Measurements from ENCODE around the gene SARDH.
"Not testable (repeated sequence)": the region's sequence is repeated elsewhere in the genome, so short reads cannot be mapped to it uniquely, and the experiment has no call there.

The SARDH gene

DNA sequence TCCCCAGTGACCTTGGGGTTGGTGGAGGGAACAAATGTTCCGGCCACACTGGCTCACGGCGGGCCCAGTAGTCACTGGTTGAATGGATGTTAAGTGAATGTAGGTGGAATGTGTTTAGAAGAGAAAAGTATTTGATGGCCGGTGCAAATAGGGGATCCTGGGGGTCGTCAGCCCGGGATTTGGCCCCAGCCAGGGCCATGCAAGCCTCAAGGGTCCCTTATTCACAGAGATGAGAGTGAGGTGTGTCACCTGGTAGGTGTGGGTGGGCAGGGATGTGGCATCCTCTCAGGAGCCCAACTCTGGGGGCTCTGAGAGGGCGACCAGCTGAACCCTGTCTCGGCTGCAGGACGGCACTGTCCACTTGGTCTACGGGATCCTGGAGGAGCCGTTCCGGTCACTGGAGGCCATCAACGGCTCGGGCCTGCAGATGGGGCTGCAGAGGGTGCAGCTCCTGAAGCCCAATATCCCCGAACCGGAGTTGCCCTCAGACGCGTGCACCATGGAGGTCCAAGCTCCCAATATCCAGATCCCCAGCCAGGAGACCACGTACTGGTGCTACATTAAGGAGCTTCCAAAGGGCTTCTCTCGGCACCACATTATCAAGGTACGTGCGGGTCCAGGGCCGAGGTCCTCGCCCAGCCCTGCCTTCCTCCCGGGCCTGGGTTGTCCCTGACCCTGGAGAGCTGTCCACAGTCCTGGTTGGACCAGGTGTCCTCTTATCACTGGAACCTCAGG lies 96.1 kb downstream of the SARDH start:
- DNase-seq = no peak

DNA sequence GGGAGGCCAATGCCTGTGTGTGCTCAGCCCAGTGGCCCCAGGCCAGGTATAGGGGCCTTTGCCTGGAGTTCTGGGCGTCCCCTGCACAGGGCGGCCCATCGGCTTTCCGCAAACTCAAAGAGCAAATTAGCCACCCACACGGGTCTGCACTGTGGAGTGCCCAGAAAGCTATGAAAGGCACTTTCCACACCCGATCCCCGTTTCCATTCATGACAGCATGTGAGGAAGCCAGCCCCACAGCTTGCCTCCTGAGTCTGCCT lies 96.8 kb downstream of the SARDH start:
- no peak for DNase-seq

DNA sequence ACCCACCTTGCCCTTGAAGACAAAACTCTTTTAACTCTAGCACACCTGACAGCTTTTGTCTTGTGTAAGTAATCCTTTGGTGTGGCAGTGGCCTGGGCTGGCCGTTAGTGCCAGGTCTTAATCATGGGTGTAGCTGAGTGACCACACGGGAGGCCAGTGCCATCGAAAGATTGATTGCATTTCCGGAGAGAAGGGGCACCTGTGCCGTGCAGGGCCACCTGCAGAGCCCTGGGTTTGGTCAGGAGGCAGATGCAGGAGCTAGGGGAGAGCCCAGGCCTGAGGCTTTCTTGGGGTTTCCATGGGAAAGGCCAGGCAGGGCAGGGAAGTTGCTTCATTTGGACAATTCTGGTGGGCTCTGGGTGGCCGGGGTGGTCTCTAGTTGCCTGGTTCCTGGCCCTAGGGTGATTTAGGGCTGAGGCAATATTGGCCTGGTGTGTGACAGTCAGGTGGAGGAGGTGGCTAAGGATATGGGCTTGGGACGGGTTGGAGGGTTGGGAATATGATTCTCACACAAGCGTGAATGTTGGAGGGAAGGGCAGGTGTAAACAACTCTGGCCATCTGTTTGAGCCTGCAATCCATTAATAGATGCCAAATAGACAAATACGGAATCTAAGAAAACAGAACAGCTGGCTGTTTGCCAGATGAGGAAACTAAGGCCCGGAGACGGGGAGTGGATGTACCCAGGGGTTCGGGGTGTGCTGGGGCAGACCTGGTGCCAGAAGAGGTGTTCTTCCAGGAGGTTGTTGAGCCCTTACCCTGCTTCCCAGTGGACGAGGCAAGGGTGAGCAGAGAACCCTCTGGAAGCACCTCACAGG lies 97.4 kb downstream of the SARDH start:
- no peak for DNase-seq

DNA sequence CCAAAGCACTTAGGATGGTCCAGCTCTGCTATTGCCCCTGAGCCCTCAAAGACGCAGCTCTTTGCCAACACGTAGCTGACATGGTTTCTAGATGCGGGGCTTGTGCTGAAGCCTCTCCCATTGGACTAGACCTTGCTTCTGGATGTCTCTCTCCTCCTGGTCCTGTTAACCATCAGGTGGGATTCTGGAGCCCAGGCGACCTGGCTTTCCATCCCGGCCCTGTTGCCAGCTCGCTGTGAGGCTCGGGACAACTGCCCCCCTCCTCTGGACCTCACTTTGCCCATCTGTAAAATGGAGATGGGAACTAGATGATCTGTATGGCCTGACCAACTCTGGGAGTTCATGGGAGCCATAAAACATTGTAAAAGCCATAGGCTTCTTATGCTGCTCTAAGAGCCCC lies 98.0 kb downstream of the SARDH start:
- DNase-seq = no peak

DNA sequence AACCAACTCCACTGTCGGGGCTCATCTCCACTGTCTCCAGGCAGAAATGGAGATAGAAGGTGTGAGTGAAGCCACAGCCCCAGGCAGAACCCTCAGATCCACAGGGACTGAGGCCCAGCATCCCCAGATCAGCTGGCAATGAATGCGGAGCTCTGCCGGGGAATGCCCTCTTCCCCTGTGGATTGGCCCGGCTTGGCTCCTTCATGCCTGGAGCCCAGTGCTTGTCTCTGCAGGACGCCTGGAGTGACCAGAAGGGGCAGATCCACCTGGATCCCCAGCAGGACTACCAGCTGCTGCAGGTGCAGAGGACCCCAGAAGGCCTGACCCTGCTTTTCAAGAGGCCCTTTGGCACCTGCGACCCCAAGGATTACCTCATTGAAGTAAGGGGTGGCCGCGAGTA lies 98.5 kb downstream of the SARDH start:
- no peak for DNase-seq

DNA sequence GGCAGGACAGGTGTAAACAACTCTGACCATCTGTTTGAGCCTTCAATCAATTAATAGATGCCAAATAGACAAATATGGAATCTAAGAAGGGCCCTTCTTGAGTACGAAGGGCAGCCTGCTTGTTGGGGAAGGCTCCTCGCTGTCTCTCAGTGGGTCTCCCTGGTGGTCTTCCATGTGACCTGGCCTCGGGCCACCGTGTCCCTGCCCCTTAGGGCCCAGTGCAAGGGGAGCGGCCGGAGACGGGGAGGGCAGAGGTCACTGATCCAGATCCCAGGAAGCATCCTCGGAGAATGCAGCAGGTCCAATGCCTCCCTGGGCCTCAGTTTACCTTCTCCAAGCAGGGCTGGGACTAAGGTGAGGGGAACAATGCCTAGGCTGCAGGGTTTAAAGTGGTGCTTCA lies 99.4 kb downstream of the SARDH start:
- no peak for DNase-seq

DNA sequence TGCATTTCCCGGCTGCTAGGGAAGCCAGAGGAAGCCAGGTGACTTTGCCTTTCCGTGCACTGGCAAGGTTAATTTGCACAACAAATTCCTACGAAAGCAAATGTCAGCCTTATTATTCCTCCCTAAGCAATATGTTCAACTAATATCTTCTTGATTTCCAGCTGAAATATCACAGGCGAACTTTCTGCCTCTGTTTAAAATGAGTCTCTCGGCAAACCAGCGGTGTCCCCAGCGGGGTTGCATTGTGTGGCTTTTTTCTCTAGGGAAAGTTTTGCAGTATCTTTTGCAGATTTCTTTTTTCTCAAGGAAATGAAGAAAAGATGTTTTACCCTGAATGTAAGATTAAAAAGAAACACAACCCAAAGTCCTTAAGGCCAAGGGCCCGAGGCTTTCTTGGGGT lies 100.1 kb downstream of the SARDH start:
- no peak for DNase-seq

DNA sequence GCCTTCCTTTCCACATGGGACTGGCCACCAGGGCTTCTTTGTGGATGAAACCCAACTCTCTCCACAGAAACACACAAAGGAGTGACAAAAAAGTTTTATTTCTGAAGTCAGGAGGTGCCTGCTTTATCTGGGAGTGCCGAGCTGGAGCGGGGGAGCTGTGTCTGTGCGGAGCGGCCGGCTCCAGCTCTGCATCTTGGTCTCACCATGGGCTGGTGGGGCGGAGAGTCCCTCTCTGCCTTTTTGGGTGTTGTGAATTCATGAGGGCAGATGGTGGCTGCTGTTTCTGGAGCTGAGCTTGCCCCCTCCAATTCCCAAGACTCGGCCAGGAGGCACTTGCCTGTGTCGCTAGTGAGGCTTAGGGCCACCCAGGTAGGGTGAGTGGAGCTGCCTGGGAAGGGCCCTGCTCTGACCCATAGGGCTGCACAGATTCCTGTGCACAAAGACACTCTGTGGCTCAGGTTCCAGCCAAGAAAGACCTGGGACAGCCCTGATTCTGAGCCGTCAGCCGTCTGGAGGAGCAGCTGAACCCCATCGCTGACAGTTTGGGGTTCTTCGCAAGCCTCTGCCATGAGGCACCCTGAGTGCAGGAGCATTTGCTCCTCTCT lies 100.6 kb downstream of the SARDH start:
- no peak for DNase-seq

DNA sequence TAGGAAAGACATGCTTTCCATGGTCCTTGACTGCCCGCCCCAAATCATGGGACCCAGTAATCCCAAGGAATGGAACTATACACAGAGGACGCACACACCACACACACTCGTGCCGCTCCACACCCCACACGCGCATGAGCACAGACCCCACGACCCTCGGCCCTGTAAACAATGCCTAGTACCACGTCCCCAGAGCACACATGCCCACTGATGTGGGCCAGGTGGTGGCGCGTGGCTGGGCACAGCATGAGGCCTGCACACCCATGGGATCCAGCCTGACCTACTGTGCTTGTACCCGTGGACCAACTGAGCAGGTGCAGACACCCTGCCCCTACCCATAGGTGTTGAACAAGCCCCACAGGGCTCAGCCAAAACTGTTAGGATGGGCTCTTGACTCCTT lies 101.2 kb downstream of the SARDH start:
- no peak for DNase-seq

DNA sequence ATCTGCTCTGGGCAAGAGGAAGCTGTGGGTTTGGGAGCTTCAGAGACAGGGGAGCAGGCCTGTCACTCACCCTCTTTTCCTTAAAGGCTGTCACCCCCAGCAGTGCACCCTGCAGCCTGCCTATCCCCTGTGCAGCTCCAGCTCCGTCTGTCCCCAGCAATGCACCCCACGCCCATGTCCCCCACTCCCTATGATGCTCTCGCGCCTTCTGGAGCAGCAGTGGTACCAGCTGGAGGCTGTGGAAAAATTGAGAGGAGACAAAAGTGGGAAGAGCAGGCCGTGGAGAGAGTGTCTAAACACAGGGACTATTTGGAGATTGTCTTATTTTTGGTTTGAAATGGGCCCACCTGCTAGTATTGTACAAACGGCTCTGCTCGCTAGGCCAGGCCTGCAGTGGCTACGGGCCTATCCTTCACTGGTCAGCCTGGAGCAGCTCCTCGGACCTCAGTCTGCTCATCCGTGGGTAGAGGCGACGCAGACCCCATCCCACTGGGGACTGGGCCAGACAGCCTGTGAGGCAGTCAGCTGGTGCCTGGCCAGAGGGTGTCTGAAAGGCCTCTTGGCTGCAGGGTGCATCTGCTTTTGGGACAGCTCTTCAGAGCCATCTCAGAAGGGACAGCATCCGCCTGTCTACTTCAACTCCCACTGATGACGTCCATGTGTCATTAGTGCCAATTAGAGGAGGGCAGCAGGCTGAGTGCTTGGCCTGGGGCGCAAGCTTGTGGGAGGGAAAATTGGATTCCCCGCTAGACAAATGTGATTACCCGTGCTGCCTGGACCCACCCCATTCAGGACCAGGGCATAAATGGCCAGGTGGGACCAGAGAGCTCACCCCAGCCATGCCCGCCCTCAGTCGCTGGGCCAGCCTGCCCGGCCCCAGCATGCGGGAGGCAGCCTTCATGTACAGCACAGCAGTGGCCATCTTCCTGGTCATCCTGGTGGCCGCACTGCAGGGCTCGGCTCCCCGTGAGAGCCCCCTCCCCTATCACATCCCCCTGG lies 102.3 kb downstream of the SARDH start, which contains the start of gene DBH:
Gene DBH, plus strand, starts transcription at position 831 of the 999 bp plus-strand sequence. Its CDS starts 9 bp downstream, at position 840.
- no peak for DNase-seq

DNA sequence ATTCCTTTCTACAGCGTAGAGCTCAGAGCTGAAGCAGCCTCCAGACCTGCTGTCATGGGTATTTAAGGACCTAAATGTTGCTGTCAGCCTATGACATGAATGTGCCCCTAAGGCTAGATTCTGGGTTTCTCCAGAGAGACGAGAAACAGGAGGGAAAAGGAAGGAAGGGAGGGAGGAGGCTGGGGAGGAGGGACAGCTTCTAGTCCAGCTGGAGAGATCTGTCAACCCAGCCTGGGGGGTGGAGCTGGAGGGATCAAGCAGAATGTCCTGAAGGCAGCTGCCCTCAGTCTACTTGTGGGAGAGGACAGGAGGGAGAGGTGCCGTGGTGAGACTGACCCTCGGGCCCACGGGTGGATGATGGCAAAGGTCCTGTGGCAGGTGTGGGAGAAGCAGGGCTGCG lies 103.1 kb downstream of the SARDH start:
- DNase-seq = no peak

DNA sequence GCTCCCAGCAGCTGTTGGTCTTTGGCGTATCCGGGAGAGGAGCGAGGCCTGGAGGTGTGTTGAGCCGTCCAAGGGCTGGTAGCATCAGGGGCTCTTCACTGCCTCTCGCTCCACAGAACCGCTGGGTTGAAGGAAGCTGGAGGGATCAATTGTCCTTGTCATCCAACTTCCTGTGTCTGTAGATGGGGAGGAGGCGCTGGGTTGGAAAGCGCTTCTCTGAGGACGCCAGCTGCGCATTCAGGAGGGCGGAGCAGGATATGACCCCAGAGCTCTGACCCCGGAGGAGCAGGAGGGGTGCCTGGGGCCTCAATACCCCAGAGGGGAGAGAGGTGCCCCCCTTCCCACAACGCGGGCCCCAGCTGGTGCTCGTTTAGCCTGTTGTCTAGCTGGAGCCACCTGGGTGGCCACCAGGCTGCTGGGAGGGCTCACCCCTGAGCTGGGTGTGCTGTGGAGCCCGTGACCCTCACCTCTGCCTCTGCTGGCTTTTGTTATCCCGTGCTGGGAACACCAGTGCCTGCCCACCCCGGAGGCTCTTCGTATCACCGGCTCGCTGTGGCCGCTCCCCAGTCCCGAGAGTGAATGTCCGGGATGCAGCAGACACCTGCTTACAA lies 104.0 kb downstream of the SARDH start:
- DNase-seq = no peak

DNA sequence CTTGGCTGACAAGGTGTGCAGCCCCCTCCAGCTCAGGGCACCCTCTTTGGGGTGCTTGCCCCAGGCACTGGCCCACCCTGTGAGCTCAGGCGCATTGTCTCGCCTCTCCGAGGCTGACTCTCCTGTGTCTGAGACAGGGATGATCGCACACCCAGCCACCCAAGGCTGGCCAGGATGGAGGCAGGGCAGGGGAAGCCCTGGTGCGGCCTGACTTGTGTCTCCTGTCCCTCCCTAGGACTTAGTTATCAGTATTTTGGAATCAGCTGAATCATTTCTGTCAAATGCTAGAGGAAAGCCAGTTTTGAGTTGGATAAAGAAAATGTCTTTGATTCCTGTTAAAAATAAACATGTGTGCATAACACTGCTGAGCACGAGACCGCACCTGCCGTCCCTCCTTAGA lies 104.5 kb downstream of the SARDH start:
- DNase-seq = no peak

DNA sequence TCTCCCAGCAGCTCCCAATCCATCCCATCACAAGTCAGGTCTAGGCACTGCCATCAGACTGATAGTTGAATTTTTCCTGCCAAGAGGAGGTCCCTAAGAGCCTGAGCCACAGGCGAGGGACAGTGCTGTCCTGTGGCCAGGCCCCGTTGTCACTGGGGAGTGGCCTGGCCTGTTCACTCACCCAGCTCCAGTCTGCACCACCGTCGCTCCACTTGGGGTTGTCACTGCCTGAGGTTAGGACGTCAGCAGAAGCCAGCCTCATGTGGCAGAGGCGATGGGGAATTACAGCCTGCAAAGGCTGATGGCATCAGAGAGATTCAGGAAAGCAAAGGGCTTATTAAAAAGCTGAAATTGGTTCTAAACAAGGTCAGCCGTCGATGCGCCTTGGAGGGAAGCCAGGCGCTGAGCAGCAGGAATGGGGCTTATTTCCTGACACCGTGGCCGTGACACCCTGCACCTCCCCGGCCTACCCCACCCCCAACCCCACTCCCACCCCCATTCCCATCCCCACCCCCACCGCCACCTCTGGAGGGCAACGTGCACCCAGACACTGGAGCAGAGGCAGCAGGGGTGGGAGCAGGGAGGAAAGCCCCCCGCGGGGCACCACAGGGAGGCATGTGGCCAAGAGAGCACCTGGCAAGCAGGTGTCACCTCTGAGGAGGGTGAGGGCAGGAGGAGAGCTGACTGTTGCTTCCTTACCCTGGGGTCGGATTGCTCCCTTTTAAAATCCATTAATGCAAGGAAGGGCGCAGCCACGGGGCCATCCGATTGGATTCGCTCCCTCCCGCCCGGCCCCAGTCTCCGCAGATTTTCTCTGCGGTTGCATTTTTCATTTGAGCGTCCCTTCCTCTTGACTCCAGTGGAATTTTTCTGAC lies 105.1 kb downstream of the SARDH start:
- no peak for DNase-seq

DNA sequence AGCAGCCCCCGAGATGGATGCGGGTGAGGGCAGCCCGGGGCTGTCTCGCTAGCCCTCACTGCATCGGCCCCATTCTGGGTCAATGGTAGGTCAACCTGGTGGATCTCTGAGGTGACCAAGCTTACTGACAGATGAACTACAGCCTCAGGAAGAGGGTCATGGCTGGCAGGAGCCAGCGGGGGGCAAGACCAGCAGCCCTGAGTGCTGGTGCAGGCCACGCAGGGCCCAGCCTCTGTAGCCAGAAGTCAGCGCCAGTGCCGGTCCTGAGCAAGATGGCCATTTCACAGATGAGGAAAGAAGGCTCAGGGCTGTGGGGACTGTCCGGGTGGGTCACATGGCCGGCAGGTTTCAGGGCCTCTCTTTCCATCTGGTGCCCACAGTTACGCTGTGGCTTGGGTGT lies 107.0 kb downstream of the SARDH start:
- no peak for DNase-seq

DNA sequence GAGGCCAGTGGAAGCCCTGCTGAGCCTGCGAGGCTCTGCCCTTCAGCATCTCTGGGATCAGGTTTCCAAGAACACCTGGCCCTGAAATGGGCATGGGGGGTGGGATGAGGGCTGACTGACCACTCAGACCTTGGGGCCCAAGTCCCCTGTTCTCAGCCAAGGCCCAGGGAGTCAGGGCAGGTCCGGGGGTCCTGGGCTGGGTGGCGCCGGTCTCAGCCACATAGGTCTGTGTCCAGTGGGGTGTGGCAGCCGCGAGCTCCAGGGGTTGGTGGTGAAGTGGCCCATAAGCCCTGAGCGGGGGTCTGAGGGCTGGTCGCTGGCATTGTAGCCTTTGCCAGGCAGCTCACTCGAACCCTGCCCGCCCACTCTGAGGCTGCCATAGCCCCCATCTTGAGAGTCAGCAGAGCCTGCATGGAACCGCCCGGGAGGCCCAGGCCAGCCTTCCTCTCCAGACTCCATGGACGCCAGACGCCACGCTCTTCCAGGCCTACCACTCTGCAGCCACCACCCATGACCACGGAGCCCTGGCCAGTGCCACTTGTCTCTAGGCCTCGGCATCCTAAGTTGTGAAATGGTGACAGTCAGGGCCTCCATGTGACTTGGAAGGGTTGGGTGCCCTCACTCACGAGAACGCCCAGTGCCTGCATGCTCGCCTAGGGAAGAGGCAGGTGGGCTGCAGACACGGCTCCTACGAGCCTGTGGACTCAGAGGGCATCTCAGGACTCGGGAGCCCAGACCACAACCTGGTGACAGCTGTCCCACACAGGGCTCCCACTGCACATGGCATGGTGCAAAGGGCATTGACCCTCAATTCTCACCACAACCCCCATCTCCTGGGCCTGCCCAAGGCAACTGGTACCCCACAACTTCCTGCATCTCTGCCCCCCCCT lies 108.7 kb downstream of the SARDH start:
- DNase-seq = no peak

DNA sequence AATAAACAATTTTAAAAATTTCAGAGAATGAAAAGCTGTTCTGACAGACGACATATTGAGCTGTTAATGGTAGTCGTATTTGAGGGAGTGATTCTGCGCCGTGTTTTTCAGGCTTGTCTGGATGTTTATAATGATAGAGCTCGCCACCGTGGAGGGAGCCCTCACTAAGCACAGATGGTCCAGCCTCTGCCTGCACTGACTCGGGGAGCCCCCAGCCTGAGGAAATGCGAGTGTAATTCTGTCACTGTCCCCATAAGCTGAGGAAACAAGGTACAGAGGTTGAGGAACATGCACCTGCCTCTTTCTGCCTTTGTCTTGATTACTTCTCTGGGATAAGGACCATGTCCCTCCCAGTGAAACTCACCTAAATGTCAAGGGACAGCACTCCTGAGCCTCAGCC lies 109.4 kb downstream of the SARDH start:
- DNase-seq = no peak

DNA sequence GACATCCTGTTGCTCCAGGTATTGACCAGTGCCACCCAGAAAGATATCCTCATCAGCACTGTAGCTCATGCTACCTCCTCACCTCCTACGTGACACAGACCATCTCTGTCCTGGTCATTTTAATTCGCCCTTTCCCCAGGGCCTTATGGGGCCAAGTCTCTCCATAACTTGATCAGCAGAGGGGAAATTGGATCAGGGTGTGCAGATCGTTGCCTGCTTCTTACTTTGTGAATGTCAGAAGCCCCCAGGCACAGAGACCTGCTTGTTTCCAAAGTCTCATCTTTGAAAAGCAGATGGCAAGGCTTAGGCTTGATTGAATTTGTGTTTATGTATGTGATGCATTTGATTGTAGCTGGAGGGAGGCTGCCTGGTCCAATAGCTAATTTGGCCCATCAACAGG lies 110.8 kb downstream of the SARDH start:
- DNase-seq = no peak

DNA sequence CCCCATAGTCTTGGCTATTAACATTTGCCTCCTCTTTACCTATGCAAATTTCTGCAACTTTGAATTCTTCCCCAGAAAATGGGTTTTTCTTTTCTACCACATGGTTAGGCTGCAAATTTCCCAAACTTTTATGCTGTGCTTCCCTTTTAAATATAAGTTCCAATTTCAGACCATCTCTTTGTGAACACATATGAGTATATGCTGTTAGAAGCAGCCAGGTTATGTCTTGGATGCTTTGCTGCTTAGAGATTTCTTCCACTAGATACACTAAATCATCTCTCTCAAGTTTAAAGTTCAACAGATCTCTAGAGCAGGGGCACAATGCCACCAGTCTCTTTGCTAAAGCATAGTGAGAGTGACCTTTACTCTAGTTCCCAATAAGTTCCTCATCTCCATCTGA lies 112.1 kb downstream of the SARDH start:
- not testable (repeated sequence) for DNase-seq

DNA sequence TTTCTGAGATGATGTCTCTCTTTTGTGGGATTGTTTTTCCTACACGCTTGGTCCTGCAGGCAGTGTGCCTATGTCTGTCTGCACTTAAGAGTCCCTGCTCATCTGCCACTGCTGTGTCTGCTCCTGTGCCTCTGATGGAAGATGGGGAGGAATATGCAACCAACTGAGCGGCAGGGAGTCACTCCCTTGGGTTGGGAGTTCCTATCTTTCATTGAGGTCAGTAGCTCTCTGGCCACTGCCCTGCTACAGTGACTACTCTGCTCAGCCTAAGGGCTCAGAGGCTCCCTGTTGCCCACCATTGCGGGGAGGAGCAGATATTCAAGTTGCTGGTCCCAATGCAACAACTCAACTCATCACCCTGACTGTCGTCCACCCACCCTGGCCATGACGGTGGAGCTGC lies 115.6 kb downstream of the SARDH start:
- DNase-seq = no peak
